ENCODE measurements around the gene INO80B.
"Not testable (repeated sequence)": the region's sequence is repeated elsewhere in the genome, so short reads cannot be mapped to it uniquely, and the experiment has no call there.

INO80B gene

DNA sequence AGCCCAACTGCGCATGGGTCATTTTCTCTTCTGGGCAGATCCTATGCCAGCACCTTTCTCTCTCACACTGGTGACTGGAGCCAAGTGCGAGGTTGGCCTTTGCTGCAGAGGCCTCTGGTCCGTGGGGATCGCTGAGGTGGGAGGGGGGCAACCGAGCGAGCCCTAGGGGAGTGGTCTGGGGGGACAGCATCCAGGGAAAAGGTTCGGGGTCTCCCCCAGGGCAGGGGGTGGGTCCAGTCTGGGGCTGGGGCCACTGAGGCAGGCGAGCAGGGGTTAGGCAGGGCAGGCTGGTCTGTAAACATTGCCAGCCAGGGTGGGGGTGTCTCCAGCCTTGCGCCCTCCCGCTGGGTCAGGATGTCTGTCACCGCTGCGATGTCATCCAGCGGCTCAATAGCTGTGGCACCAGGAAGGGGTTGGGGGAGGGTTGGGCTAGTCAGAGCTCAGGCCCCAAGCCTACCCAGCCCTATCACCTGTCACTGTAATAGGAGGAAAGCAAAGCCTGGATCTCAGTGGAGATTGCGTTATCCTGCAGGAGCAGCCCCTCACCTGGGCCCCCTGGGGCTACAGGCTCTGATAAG, 28.6 kb upstream of the INO80B start:
- no peak for DNase-seq (ENCODE audit: low read depth)

DNA sequence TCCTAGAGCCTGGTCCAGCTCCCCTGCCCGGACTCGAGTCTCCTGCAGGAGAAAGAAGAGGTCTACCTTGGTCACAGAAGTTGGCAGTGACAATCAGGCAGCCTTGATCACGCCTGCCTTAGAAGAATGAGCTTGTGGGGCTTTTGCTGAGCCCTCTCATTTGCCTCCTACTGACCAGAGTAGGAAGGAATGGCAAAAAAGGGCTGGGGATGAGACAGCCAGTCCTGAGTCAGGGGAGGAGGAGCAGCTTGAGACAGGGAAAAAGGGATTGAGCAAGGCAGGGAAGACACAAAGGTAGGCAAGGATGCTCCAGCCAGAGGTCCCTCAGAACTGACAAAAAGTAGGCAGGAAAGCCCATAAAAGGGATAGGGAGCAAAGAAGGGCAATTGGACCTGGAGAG, 27.3 kb upstream of the INO80B start:
- DNase-seq (ENCODE audit: low read depth) = no peak

DNA sequence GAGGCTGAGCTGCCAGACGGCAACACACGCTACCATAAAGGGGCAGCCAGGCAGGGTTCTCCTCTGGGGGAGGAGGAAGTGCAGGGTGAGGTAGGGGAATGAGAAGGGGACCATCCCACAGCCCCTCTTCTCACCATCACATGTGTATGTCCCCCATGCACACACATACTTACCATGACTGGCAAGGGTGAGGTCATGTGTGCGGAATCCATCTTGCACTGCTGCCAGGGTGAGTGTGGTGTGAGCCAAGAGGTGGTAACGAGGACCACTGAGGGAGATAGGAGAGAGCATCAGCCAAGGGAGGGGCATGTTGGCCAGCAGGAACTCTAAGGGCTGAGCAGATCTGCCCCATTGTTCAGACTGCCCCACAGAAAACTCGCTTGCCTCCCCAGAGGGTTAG, 26.2 kb upstream of the INO80B start:
- no peak for DNase-seq (ENCODE audit: low read depth)

GRCh38 chr2:74429487-74430451, 25.1 kb upstream of the INO80B start:
- DNase-seq (ENCODE audit: low read depth) = no peak

GRCh38 chr2:74430502-74430901, 24.4 kb upstream of the INO80B start:
- no peak for DNase-seq (ENCODE audit: low read depth)

DNA sequence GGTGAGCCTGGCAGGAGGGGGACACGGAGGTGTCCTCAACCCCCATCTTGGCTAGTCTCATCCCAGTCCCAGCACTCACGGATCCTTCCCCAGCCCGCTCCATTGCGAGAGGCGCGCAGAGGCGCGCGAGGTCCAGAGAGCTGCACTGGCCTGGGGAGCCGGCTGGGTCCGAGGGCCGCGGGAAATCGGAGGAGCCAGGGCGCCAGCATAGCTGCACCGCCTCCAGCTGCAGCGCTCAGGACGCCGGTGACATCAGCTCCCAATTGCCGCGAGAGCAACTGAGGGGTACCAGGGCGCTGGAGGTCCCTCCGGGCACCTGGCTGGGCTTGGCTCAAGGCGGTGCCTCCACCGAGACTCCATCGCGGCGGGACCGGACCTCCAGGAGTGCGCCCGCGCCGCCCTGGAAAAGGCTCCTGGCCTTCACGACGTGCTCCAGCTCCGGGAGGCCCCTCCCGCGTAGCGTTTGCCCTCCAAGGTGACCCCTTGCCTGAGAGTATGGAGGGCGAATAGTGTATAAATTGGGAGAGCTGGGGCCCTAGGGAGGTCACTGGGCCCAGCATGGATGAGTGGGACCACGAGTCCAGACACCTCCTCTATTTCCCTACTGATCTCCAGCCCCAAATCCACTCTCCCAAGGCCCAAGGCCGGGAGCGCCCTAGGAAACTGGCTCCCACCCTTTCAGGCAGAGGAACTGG, 18.6 kb upstream of the INO80B start:
- no peak for DNase-seq (ENCODE audit: low read depth)

DNA sequence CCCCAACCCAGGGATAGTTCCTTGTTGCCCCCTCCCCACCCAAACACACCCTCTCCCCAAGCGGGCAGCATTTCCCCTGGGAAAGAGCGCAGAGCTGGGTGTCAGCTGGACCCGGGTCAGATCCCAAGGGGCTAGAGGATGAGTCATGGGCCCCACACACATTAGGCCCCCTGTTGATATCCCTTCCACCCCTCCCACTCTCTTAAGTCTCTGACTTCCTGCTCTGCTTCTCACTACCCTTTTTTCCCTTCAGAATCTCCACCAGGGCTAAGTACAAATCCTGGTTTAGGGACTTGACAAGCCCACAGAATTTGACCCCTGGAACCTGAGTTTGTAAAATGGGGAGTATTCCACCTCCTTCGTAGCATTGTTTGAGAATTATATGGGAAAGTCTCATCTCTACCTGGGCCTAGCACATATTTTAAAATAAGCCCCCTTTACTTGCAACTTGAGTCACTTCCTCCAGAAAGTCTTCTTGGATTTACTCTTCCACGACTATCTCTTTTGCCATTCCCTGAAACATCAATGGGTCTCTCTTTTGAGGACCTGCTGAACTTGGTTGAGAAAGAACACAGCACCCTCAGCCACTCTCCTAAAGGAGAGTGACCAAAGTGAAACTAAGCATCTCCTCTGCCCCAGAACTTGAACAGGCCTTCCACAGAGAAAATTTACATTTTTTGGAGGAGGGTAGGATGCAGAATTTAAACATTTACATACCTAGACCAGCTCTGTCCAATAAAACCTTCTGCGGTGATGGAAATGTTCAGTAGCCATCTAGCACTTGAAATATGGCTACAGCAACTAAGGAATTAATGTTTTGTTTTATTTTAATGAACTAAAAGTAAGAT, 17.8 kb upstream of the INO80B start:
- DNase-seq (ENCODE audit: low read depth) = no peak

DNA sequence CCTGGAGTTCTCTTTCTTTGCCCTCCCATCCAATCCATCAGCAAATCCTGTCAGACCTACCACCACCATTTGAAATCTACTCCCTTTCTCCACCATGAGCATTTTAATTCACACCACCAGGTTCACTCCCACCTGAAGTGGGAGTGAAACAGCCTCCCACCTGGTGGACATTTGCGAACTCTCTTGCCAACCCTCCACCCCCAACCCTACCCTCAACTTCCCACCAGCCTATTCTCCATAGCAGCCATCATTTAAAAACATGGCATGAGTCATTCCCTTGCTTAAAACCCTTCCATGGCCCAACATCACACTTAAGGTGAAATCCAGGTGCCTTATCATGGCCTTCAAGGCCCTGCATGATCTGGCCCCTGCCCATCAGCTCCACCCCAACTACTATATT, 16.6 kb upstream of the INO80B start:
- no peak for DNase-seq (ENCODE audit: low read depth)

- DNase-seq (ENCODE audit: low read depth) = no peak
These were observed 15.5 kb upstream of the INO80B start for GRCh38 chr2:74439373-74439772.

DNA sequence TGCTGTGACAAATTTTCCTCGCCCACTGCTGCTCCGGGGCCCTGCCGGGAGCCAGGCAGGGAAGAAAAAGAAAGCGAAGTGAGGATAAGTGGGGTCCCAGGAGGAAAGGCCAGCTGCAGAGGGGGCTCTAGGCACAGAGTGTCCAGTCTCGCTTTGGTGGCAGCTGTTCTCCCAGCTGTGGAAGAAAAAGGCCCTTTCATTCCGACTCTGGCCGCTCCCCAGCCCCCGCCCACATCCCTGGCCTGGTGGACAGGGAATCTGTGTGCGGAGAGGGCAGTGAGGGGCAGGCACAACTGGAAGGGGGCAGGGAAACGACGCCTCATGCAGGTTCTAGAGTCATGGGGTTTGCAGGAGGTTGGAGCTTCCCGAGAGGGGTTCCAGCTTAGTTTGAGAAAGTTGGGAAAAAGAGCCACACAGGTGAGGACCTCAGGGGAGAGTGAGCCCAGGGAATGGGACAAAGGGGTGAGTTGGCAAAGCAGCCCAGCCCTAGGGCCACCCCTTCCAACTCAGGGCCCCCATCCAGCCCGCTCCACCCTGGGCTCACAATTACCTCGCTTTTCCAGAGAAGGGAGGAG, 15.0 kb upstream of the INO80B start:
- DNase-seq (ENCODE audit: low read depth) = no peak

- DNase-seq (ENCODE audit: low read depth) = no peak
These were observed 14.3 kb upstream of the INO80B start for GRCh38 chr2:74440378-74441169.

DNA sequence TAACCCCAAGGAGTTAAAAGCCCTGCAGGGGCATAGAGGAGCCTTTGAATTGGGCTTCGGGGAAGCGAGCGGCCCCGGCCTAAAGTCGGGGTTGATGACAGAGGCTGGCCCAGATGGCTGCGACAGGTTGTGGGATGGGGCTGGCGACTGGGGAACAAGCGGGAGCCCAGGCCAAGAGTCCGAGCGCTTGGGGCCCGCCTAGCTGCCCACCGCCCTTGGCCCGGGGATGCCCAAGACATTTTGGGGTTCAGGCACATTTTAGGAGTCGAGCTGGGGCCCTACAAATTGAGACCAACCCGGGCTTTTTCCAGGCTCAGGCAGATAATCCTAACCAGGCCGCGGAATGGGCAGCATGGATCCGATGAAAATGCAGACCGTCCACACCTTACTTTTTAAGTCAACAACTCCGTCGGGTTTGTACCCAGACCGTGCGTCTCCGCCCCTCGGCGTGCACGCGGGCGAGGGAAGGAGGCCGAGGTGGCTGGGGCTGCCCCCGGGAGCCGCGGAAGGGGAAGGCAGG, 13.7 kb upstream of the INO80B start:
- DNase-seq (ENCODE audit: low read depth) = no peak

DNA sequence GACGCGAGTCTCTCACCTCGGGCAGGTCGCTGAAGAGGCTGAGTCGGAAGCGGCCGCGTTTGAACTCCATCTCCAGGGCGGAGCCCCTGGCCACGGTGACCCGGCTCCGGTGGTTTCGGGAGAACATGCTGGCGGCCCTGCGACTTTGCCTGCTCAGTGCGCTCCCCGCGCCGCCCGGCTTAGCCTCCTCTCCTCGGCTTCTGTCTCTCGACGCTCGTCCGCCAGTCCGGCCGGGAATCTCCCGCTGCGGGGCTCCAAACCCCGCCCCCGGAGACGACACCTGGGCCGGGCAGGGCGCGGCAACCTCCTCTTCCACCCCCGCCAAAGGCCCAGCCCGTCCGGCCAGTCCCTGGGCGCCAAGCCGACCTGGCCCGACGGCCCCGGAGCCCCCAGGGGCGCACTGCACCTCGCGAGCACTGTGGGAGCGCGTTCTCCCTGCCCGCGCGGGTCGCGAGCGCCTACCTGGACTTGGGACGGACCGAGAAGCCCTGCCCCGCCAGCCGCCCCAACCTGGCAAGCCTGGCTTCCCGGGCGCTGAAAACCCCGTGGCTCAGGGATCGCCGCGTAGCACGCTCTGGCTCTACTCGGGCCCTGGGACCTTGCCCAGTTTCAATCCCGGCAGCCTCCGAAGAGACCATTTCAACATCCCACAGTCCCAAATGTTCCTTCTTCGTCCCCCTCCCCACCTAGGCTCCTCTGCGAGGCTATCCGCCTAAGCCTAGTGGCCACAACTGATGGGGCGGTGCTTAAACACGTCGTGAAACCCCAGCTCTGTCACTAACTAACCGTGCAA, 13.0 kb upstream of the INO80B start, which contains the start of gene RTKN:
Gene RTKN, minus strand, starts transcription at position 248 of the 793 bp plus-strand sequence. Its CDS starts 121 bp downstream, at position 127.
- no peak for DNase-seq (ENCODE audit: low read depth)

GRCh38 chr2:74442483-74443297, 12.2 kb upstream of the INO80B start:
- not testable (repeated sequence) for DNase-seq (ENCODE audit: low read depth)

GRCh38 chr2:74444498-74445318, 10.2 kb upstream of the INO80B start:
- DNase-seq (ENCODE audit: low read depth) = no peak

- no peak for DNase-seq (ENCODE audit: low read depth)
These were observed 7.5 kb upstream of the INO80B start for GRCh38 chr2:74447230-74447999.

GRCh38 chr2:74448771-74449170, 6.1 kb upstream of the INO80B start:
- DNase-seq (ENCODE audit: low read depth) = no peak

All from stimulated activated CD8-positive, alpha-beta memory T cell treated with anti-CD3 and anti-CD28 coated beads, Interleukin-15, amount 100 ng/mL, for 24 hours (primary cell).